Ramos (cell line): ENCODE measurements around the gene MED12L.

ENCODE experiments used
- in situ Hi-C: fragments of 300-500 bp; cut with MboI; formaldehyde crosslinking; loops from one replicate; pipeline ENCODE4 v1.14.3; 2022; ENCODE audit warnings: low sequenced_read_pairs; ENCODE audit not compliant: unreplicated experiment

MED12L gene

DNA sequence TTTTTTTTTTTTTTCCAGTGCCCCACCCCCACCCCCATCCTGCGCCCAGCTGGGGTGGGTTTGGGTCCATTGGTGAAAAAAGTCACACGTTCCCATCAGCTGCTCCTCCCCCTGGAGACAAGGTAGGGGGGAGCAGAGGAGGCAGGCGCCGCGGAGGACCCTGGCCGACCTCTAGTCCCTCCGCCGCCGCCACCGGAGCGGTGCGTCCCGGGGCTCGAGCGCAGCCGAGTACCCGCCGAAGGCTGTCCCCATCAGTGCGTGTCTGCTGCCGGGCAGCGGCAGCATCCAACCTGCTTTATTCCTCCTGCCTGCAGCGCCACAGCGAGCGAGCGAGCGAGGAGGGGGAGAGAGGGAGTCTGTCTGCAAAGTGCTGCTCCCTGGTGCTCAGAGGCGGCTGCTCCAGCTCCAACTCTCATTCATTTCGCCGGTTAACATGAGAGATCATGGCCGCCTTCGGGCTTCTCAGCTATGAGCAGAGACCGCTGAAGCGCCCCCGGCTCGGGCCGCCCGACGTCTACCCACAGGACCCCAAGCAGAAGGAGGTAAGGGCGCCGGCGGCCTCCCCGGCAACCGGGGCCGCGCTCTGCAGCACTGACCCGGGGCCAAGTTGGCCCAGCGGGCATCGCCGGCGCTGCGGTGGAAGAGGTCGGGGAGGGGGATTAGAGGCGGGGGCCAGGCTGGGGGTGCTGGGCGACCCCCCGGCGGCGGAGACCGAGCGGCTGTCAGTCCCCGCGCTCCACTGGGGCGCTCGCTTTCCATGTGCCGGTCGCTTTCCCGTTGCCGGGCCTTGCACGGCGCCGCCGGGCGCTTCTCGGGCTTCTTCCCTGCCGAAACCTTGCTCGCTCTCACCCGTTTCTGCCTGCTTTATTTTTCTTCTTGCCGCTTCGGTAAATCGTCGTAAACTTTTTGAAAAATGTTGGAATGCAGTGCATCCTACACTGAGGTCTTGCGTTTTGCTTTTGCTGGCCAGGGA, 1.3 kb downstream of the MED12L start:
- in situ Hi-C loops = no loop called here

DNA sequence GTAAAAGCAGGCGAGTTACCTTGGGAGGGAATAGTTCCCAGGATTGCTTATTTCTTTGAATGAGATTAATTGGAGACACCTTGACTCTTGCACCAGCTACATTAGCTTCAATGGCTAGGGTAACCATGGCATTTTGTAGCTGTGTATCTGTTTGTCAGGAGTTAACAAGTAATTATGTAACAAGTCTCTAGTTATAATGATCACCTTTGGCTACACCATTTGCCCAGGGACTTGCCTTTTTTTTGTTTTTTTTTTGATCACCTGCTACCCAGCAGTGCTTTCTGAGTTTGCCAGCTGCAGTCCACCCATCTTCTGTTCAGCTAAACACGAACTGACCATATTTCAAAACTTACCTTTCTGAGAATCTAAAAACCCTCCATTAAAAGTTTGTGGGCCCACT, 2.2 kb downstream of the MED12L start:
- in situ Hi-C loops = no loop called here

DNA sequence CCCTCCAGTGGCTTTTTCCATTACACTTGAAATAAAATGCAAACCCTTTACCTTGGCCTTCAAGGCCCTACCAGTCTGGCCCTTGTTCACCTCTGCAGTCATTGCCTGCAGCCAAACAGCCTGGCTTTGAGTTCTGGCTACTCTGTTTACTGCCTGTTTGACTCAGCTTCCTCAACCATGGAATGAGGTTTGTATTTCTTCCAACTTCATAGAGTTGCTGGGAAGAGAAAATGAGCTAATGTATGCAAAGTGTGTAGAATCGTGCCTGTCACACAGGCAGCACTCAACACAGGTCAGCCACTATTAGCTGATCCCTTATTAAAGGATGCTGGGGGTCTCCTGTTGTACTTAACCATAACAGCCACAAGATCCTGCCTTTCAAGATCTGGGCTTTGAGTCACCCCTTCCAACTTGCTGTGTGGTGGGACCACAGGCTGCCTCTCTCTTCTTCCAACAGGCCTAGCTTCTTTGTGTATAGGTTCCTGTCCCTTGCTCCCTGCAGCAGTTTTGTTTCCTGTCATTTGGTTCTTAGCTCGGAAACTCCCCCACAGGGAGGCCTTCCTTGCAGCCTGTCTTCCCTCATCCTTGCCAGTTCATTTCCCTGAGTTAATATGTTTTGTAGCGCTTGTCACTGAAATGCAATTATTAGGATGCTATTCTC, 6.4 kb downstream of the MED12L start:
- in situ Hi-C loops = no loop called here

DNA sequence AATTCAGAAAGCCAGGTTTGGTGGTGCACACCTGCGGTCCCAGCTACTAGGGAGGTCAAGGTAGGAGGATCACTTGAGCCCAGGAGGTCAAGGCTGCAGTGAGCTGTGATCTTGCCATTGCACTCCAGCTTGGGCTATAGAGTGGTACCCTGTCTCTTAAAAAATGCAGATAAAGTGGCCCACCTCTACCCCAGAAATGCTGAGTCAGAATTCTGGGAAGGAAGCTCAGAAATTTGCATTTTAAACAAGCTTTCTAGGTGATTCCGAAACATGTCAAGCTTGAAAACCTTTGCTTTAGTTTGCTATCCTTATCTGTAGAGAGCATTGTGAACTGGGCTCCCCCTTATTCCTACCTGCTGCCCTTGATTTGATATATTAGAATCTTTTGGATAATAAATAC, 7.7 kb downstream of the MED12L start:
- in situ Hi-C loops = no loop called here

DNA sequence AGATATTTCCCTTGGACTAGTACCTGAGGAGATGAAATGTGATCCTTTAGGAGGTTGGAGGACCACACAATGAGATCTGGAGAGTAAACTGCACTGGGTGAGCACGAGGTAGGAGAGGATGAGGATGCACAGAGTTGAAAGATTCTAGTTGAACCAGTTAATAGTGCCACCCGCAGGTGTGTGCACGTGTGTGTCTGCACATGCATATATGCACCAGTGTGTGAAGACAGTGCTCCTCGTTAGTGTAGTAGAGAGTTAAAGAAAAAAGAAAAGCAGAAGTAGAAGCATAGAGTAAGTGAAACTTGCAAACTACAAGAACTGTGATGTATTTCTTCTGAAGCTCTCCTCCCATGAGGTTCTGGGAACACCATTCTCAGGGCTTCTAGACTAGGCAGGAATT, 8.4 kb downstream of the MED12L start:
- in situ Hi-C loops = no loop called here

DNA sequence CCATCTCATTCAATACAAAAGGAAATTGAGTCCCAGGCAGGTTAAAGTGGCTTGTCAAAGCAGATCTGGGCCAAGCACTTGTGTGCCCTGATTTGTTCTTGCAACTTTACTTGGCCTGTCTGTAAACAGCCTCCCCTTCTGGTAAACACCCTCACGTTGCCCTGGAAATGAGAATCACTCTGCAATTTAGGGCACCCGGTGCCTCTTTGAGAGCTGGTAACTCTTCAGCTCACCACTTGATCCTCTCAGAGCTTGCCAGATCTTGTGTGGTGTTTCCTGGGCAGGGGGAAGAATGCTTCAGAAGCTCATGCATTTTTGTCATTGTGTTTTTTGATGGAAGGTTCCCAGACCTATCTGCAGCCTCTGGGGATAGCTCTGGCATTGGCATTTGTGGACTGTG, 11.3 kb downstream of the MED12L start:
- in situ Hi-C loops = no loop called here

DNA sequence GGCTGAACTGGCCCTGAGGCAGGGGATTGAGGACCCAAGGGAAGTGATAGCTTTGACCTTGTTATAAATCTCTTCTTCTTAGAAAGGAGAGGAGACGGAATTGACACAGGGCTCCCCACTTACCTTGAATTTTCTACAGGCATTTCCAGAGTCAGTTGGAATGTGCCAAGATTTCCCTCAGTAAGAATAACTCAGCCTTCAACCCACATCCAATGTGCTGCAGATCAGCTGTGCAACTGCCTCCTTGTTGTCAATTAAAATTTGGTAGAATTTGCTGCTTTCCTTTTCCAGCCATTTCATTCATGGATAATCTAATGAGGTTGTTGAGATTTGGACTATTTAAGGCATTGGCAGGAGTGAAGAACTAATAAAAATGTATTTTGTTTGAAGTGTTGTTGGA, 14.6 kb downstream of the MED12L start:
- in situ Hi-C loops = no loop called here

DNA sequence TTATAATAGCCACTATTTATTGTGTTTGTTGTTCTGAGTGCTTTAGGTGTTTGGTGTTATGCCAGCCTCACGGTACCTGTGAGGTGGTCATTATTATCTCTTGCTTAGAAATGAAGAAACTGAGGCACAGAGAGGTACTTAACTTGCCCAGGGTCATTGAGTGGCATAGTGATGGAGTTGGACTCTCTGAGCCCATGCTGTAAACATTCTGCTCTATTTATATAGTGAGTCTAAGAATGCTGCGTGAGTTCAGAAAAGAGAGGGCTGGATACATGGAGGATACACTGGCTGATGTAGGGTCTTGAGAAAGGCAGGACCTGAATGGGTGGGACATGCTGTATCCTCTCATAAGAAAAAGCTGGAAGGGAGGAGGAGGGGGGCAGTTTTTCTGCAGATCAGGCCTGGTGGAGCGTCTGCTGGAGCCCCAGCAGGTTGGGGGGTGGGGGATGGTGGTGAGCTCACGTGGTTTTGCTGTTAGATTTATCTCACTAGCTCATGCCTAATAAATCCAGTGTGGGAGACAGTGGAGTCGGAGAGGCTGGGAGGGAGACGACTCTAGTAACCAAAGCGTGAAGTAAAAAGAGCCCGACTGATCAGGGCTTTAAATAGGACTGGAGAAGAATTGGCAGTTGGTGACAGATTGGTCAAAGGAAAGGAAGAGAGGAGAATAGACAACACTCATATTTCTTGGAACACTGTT, 16.0 kb downstream of the MED12L start:
- in situ Hi-C loops = no loop called here

DNA sequence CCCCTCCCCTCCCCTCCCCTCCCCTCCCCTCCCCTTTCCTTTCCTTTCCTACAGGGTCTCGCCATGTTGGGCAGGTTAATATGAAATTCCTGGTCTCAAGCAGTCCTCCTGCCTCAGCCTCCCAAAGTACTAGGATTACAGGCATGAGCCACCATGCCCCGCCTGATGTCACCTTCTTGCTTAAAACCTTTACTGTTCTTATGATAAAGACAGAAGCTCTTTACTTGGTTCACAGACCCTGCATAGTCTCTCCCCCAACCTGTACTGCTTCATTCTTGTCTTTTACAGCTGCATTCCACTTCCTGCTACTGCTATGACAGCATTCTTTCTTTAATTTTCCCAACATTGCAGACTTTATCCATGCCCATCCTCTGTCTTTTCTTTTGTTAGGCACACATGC, 20.8 kb downstream of the MED12L start:
- in situ Hi-C loops = no loop called here

DNA sequence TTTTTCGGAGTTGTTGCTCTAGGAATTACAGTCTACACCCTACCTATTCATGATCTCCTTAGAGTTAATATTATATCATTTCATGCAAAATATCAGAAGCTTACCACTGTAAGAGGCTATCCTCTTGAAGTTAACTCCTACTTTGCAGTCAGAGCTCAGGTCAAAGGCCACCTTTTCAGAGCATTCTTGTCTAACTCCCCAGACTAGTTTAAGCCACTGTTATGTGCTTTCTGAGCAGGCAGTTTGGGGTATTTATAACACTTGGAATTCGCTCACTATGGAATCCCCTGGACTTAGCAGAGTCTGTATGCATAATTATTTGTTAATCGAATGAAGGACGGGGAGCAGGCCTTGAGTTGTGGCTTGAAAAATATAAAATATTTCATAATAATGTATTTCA, 21.7 kb downstream of the MED12L start:
- in situ Hi-C loops = no loop called here

DNA sequence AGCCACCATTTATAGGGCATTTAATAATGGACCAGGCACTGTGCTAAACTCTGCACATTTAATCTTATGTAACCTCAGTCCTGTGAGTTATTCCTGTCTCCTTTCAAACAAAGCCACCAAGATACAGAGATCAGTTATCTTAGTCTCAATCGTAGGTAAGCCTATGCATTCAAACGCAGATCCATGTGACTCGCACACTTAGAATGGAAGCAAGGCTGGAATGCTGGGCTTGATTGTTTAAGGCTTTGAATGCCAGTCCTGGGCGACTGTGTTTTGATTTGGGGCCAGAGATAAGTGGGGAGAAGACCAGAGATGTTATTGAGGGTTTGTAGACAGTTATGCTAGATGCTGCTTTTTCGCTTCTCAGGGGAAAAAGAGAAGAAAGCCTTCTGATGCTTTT, 22.2 kb downstream of the MED12L start:
- in situ Hi-C loops = no loop called here

DNA sequence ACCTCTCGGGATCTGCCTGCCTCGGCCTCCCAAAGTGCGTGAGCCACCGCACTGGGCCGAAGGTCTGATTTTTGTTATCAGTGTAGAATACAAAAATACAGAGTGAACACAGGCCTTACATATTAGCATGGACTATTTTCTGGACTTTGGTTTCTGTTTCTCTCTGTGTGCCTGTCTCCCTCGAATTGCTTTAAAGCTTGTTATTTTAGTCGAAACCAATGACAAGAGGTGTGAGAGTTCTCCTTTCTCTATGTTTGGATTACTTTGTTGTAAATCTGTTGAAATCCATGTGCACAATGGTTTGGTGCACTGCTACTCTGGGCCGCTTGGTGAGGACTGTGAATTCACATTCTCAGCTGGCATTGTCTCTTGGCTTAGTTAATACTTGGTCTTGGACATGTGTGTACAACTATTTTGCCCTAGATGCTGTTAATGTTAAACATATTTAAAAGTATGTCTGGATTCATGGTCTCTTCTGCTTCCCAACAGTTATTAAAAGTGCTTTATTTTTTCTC, 23.9 kb downstream of the MED12L start:
- in situ Hi-C loops = no loop called here

DNA sequence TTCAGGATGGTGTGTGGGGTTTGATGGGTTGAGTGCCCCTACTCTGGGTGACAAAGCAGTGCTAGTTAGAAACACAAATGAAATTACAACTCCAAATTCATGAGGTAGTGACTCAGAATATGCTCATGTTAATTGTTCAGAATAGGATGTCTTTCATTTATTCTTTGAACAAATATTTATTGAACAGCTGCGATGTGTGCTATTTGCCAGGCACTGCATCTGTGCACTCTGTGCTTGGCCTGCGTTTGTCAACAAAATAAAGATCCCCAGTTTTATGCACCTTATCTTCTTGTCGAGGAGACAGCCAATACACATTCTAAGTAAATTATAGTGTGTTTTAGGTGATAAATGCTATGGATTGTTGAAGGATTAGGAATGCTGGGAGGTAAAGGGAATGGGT, 27.3 kb downstream of the MED12L start:
- in situ Hi-C loops = no loop called here

DNA sequence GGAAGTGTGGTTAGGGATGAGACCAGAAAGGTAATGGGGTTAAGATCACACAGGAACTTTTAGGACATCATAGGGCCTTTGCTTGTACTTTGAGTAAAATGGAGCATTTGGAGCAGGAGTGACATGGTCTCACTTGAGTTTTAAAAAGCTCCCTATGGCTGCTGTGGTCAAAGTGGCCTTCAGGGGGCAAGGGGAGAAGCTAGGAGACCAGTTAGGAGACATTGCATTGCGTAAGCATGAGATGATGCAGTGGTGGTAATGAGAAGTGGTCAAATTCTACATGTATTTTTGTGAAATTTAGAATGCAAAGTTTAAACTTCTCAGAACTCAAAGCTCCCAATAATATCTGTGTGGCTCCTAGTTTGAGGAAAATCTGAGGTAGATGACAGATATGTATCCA, 27.9 kb downstream of the MED12L start:
- in situ Hi-C loops = no loop called here

DNA sequence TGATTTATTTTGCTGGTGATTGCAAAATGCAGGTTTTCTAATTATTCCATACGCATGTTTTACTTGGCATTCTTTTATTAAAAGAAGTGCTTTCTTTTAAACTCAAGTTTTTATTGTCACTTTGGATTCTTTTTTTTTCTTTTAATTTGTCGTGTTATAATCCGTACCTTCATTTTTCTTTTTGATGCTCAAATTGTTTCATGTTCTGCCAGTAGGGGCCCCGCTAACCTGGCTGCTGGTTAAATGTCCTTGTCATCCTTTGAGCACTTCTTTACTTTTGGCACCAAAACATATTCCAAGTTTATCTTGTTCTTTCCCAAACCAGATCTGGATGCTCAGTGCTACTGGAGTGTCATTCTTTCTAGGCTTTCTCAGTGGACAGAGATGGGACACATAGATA, 31.6 kb downstream of the MED12L start:
- in situ Hi-C loops = no loop called here

DNA sequence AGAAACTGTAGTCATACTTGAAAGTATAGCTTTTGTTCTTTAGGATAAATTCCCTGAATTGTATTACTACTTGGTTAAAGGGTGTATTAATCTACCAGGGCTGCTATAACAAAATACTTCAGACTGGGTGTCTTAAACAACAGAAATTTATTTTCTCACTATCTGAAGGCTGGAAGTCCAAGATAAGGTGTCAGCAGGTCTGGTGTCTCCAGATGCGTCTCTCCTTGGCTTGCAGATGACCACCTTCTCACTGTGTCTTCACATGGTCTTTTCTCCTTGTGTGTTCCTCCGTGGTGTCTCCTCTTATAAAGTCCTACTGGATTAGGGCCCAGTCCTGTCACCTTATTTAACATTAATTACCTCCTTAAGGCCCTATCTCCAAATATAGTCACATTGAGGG, 33.7 kb downstream of the MED12L start:
- in situ Hi-C loops = no loop called here

DNA sequence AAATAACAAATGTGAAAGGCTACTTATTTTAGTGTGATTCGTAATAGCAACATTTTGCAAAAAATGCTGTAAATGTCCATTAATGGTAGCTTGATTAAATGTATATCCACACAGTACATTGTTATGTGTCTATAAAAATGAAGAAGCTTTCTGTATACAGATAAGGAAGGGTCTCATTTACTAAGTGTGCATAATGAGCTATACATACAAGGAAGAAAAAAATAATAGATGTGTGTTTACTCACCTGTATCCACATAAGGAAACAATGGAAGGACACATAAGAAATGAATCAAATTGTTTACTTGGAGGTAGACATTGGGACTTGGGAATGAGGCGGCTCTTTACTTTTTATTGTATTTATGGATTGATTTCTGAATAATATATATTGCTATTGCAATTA, 34.9 kb downstream of the MED12L start:
- in situ Hi-C loops = no loop called here

DNA sequence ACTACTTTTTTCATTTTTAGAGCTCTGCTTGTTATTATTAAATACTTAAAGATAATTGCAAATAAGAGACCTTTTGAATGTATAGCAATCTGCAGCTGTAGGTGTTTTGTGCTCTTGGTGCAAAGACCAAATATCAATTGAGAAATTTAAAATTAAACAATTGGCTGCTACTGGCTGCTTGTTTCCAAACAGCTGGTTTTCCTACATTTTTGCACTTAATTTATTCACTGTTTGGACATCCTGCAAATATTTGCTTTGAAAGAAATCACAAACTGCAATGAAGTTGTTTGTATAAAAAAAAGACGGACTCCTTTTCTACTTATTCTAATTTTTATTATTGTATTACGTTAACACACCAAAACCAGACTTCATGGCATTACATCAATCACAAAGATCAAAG, 35.6 kb downstream of the MED12L start:
- in situ Hi-C loops = no loop called here

DNA sequence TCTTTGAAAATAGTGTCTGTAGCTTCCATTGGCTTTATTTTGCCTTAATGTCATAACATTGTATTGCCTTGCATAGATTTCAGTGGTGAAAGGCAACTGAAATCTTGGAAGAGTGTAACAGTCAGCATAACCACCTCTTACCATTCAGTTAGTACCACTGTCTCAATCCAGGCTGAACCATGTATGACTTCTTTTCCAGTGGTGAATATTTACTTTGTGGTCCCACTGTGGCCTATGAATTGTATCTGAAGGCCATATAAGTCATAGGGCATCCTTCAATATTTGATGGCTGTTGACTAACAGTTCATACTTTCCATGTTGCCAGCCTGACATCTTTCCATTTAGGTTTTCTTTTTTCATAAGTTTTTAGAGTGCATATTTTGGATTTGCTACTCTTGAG, 38.4 kb downstream of the MED12L start:
- in situ Hi-C loops = no loop called here

DNA sequence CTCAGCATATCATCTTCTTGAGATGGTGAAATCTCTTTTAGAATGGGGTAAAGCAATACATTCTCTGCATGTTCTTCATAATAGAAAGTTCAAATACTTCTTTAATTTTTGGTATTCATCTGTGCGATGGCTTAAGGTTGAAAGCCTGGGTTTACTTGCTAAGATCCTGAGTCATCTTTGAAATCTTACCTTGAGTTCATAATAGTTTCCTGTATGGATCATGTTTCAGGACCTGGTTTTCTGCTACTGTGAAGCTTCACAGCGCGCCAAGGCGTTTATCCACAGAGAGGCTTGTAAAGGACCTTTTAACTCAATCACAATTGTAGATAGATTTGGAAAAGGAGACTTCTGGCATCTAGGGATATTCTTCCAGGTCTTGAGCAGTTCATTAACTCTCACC, 39.0 kb downstream of the MED12L start:
- in situ Hi-C loops = no loop called here

DNA sequence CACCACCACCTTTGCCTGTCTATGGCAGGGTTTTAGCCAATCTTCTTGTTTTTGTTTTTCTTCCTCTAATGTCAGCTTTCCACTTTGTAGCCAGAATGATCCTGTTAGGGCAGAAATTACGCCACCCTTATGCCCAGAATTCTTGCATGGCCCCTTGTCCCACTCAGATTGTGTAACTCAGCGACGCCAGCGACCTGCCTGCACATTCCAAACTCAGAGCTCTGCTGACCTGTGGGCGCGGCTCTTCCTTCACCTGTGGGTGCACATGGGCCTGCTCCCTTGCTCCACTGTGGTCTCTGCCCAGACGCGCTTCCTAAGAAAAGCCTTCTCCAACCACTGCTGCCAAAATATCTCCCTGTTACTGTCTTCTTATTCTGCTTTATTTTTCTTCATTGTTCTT, 45.0 kb downstream of the MED12L start:
- in situ Hi-C loops = no loop called here
